Tibial nerve (tissue), 3 donors: Measurements from ENCODE around the gene SREBF2.

ENCODE experiments used
- POLR2A ChIP-seq, 2 donors: fragments of 450-650 bp; IDR thresholded peaks; one replicate each; pipeline ENCODE4 v1.6.1; 2017; ENCODE audit warnings: antibody characterized with exemption in 2 of 2, mild to moderate bottlenecking in 2 of 2, moderate library complexity in 2 of 2
- TF ChIP-seq, protein P1 (sequence below), 5 experiments: fragments of 200-600 bp in 3 of 5; fragments of 450-650 bp in 2 of 5; sonication (generic) in 3 of 5; IDR thresholded peaks; one replicate each; pipeline ENCODE4 v1.5.1; 2016 to 2019; ENCODE audit warnings: antibody characterized with exemption in 5 of 5, mild to moderate bottlenecking in 3 of 5, moderate library complexity in 2 of 5

DNA sequence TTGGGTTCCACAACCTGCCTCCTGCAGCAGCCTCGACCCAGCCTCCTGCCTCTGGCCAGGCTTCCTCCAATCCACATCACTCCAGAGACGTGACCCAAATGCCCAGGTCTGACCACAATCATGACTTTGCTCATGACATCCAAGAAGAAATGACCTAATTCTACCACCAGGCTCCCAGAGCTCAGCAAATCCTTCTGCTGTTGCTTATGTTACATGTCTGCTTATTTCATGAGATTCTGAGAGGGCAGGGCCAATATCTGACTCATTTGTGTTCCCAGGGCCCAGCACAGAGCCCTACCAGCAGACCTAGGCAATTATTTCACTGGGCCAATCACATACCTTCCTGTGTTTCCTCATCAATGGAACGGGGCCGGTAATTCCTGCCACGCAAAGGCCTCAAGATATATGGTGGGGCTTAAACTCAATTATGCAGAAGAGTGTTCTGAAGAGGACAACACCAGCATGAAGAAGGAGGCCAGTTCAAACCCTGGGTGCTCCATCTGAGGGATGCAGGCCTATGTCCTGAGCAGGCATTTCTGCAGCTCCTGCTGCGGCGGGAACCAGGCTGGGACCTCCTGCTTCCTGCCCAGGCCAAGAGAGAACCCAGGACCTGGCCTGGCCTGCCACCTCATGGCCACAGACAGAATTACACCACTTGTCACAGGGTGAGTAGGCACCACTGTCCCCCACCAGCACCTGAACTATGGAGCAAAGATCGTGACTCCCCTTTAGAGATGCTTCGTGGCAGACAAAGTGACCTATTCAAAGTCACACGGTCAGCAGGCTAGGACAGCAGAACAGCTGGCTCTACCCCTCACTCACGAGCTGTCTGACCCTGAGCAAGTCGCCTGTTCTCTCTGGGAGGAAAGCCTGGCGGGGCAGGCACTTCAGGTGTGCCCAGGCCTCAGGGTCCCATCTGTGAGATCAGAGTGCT lies 108.2 kb downstream of the SREBF2 start:
- TF ChIP-seq, protein P1, sequence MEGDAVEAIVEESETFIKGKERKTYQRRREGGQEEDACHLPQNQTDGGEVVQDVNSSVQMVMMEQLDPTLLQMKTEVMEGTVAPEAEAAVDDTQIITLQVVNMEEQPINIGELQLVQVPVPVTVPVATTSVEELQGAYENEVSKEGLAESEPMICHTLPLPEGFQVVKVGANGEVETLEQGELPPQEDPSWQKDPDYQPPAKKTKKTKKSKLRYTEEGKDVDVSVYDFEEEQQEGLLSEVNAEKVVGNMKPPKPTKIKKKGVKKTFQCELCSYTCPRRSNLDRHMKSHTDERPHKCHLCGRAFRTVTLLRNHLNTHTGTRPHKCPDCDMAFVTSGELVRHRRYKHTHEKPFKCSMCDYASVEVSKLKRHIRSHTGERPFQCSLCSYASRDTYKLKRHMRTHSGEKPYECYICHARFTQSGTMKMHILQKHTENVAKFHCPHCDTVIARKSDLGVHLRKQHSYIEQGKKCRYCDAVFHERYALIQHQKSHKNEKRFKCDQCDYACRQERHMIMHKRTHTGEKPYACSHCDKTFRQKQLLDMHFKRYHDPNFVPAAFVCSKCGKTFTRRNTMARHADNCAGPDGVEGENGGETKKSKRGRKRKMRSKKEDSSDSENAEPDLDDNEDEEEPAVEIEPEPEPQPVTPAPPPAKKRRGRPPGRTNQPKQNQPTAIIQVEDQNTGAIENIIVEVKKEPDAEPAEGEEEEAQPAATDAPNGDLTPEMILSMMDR (IDR thresholded peaks at IDR 0.05), result peak; percentile 86 to 98 (median 93)
- no peak for TF ChIP-seq POLR2A (IDR thresholded peaks at IDR 0.05)
